Neural cell (in vitro differentiated cells): ENCODE results near the gene DSG4. TPM values are rescaled to one million over a fixed set of nuclear protein-coding genes. Genes with fewer than 3 reads are reported as not detected.

Experiments used
- H2AFZ ChIP-seq: fragments of 200-600, 300-800 bp; sonication (generic), shearing (Covaris generic); 2 replicates; pipeline ENCODE4 v1.6.0; 2014; ENCODE audit warnings: low read depth, mild to moderate bottlenecking, antibody characterized with exemption, low read length, moderate library complexity
- H3F3A ChIP-seq: fragments of 200-600 bp; shearing (Covaris generic); 2 replicates; pipeline ENCODE4 v1.6.1; 2016; ENCODE audit warnings: mild to moderate bottlenecking, moderate library complexity, mixed read lengths, antibody characterized with exemption, low read length; ENCODE audit not compliant: insufficient read depth, poor library complexity, severe bottlenecking
- H3K27ac ChIP-seq: fragments of 200-600, 300-800 bp; sonication (generic), shearing (Covaris generic); 2 replicates; pipeline ENCODE4 v1.5.1; 2014; ENCODE audit warnings: mild to moderate bottlenecking, low read length, moderate library complexity
- H3K27me3 ChIP-seq: fragments of 300-800, 200-600 bp; sonication (generic), shearing (Covaris generic); 2 replicates; pipeline ENCODE4 v1.6.0; 2014; ENCODE audit warnings: mild to moderate bottlenecking, low read depth, low read length, moderate library complexity; ENCODE audit not compliant: insufficient read depth
- H3K36me3 ChIP-seq: fragments of 300-800, 200-600 bp; sonication (generic), shearing (Covaris generic); 2 replicates; pipeline ENCODE4 v1.5.1; 2014; ENCODE audit warnings: mild to moderate bottlenecking, antibody characterized with exemption, low read length, moderate library complexity; ENCODE audit not compliant: insufficient read depth
- H3K4me2 ChIP-seq: fragments of 300-800, 200-600 bp; sonication (generic), shearing (Covaris generic); 2 replicates; pipeline ENCODE4 v1.6.0; 2014; ENCODE audit warnings: mild to moderate bottlenecking, low read length
- H3K4me3 ChIP-seq: fragments of 300-800, 200-600 bp; sonication (generic), shearing (Covaris generic); 2 replicates; pipeline ENCODE4 v1.5.1; 2014; ENCODE audit warnings: mild to moderate bottlenecking, low read length, moderate library complexity
- H3K79me2 ChIP-seq: fragments of 200-600 bp; shearing (Covaris generic); replicated peaks from 2 replicates; pipeline ENCODE4 v1.6.0; 2014; ENCODE audit warnings: mild to moderate bottlenecking, low read length, moderate library complexity; ENCODE audit not compliant: insufficient read depth
- H3K9ac ChIP-seq: fragments of 300-800, 200-600 bp; sonication (generic), shearing (Covaris generic); 2 replicates; pipeline ENCODE4 v1.6.1; 2016; ENCODE audit warnings: mild to moderate bottlenecking, low read length, mixed read lengths
- H3K9me2 ChIP-seq: fragments of 200-600 bp; shearing (Covaris generic); 2 replicates; pipeline ENCODE4 v1.6.1; 2016; ENCODE audit warnings: mild to moderate bottlenecking, low read length, mixed read lengths; ENCODE audit not compliant: insufficient read depth
- H3K9me3 ChIP-seq: fragments of 200-600, 300-800 bp; sonication (generic), shearing (Covaris generic); 2 replicates; pipeline ENCODE4 v1.6.1; 2016; ENCODE audit warnings: mild to moderate bottlenecking, mixed run types, low read length, moderate library complexity, mixed read lengths
- H4K20me1 ChIP-seq: fragments of 200-600 bp; shearing (Covaris generic); 2 replicates; pipeline ENCODE4 v1.6.1; 2016; ENCODE audit warnings: mild to moderate bottlenecking, mixed run types; ENCODE audit not compliant: insufficient read depth
- EP300 ChIP-seq: fragments of 450-650 bp; conservative IDR thresholded peaks from 2 replicates; pipeline ENCODE4 v1.6.1; 2014; ENCODE audit warnings: antibody characterized with exemption, mild to moderate bottlenecking, moderate library complexity; ENCODE audit not compliant: poor library complexity, severe bottlenecking
- EZH2 ChIP-seq: fragments of 200-600, 300-800 bp; shearing (Covaris generic), sonication (generic); IDR thresholded peaks from 2 replicates; pipeline ENCODE4 v1.6.1; 2014; ENCODE audit warnings: antibody characterized with exemption, low read length, borderline replicate concordance, mild to moderate bottlenecking; ENCODE audit not compliant: insufficient read depth, poor library complexity, severe bottlenecking
- MXI1 ChIP-seq: fragments of 450-650 bp; conservative IDR thresholded peaks from 2 replicates; pipeline ENCODE4 v1.6.1; 2014; ENCODE audit warnings: antibody characterized with exemption, mild to moderate bottlenecking; ENCODE audit not compliant: poor library complexity, severe bottlenecking
- POLR2AphosphoS5 ChIP-seq: IDR thresholded peaks from 2 replicates; pipeline ENCODE4 v1.6.1; 2012
- RAD21 ChIP-seq: fragments of 450-650 bp; conservative IDR thresholded peaks from 2 replicates; pipeline ENCODE4 v1.6.1; 2014; ENCODE audit warnings: antibody characterized with exemption, mild to moderate bottlenecking, moderate library complexity
- SMC3 ChIP-seq: fragments of 450-650 bp; conservative IDR thresholded peaks from 2 replicates; pipeline ENCODE4 v1.6.1; 2014; ENCODE audit warnings: antibody characterized with exemption, mild to moderate bottlenecking, moderate library complexity; ENCODE audit not compliant: poor library complexity
- TAF1 ChIP-seq: IDR thresholded peaks from 2 replicates; pipeline ENCODE4 v1.6.1; 2012; ENCODE audit warnings: low read depth
- polyA plus RNA-seq: library from polyadenylated mRNA; depleted of rRNA; stranded (reverse); fragments of >200 nt; gene quantifications from 2 replicates; pipeline ENCODE4 v1.2.3, GENCODE V29; 2014
- TF ChIP-seq, protein P1 (sequence below): fragments of 450-650 bp; IDR thresholded peaks from 2 replicates; pipeline ENCODE4 v1.5.1; 2014; ENCODE audit warnings: antibody characterized with exemption, mild to moderate bottlenecking, moderate library complexity; ENCODE audit not compliant: poor library complexity, severe bottlenecking
- TF ChIP-seq, protein P2 (sequence below): IDR thresholded peaks from 2 replicates; pipeline ENCODE4 v1.6.1; 2012; ENCODE audit warnings: borderline replicate concordance

The DSG4 gene
- polyA plus RNA-seq, 1 donor from 2014 or later, result not detected

- Histone ChIP-seq H3K27ac (no peak overlapping the region), H3K9ac (no peak overlapping the region), H3K4me3 (no peak overlapping the region), H3K36me3 (no peaks in the 10 kb centered on the region), H3K79me2 (no peaks in the 10 kb centered on the region), H3K4me2 (no peak overlapping the region), H3K9me2 (no peaks in the 10 kb centered on the region), H3K9me3 (no peaks in the 10 kb centered on the region), H2AFZ (no peak overlapping the region), H3F3A (no peaks in the 10 kb centered on the region), H4K20me1 (no peaks in the 10 kb centered on the region), H3K27me3 (no peaks in the 10 kb centered on the region)
- TF ChIP-seq TAF1, result no peak
- no peak for TF ChIP-seq EP300
- TF ChIP-seq, protein P1, sequence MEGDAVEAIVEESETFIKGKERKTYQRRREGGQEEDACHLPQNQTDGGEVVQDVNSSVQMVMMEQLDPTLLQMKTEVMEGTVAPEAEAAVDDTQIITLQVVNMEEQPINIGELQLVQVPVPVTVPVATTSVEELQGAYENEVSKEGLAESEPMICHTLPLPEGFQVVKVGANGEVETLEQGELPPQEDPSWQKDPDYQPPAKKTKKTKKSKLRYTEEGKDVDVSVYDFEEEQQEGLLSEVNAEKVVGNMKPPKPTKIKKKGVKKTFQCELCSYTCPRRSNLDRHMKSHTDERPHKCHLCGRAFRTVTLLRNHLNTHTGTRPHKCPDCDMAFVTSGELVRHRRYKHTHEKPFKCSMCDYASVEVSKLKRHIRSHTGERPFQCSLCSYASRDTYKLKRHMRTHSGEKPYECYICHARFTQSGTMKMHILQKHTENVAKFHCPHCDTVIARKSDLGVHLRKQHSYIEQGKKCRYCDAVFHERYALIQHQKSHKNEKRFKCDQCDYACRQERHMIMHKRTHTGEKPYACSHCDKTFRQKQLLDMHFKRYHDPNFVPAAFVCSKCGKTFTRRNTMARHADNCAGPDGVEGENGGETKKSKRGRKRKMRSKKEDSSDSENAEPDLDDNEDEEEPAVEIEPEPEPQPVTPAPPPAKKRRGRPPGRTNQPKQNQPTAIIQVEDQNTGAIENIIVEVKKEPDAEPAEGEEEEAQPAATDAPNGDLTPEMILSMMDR, result no peak
- TF ChIP-seq, protein P2, sequence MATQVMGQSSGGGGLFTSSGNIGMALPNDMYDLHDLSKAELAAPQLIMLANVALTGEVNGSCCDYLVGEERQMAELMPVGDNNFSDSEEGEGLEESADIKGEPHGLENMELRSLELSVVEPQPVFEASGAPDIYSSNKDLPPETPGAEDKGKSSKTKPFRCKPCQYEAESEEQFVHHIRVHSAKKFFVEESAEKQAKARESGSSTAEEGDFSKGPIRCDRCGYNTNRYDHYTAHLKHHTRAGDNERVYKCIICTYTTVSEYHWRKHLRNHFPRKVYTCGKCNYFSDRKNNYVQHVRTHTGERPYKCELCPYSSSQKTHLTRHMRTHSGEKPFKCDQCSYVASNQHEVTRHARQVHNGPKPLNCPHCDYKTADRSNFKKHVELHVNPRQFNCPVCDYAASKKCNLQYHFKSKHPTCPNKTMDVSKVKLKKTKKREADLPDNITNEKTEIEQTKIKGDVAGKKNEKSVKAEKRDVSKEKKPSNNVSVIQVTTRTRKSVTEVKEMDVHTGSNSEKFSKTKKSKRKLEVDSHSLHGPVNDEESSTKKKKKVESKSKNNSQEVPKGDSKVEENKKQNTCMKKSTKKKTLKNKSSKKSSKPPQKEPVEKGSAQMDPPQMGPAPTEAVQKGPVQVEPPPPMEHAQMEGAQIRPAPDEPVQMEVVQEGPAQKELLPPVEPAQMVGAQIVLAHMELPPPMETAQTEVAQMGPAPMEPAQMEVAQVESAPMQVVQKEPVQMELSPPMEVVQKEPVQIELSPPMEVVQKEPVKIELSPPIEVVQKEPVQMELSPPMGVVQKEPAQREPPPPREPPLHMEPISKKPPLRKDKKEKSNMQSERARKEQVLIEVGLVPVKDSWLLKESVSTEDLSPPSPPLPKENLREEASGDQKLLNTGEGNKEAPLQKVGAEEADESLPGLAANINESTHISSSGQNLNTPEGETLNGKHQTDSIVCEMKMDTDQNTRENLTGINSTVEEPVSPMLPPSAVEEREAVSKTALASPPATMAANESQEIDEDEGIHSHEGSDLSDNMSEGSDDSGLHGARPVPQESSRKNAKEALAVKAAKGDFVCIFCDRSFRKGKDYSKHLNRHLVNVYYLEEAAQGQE, result no peak
- TF ChIP-seq EZH2, result no peak
- TF ChIP-seq POLR2AphosphoS5, result no peak
- TF ChIP-seq RAD21, result no peak
- no peak for TF ChIP-seq MXI1
- TF ChIP-seq SMC3, result no peak
Observed at GRCh38 chr18:31402026-31402373, 25.4 kb downstream of the DSG4 start.

- no peaks in the 10 kb centered on the region for H3K36me3 ChIP-seq
- no peak overlapping the region for H3K4me3 ChIP-seq
- H3K79me2 ChIP-seq, result no peaks in the 10 kb centered on the region
- H3K27ac ChIP-seq, result no peak overlapping the region
- H3K9ac ChIP-seq, result no peak overlapping the region
- no peak overlapping the region for H2AFZ ChIP-seq
- H3K9me2 ChIP-seq, result no peaks in the 10 kb centered on the region
- H3F3A ChIP-seq, result no peaks in the 10 kb centered on the region
- H3K27me3 ChIP-seq, result no peaks in the 10 kb centered on the region
- no peak overlapping the region for H3K4me2 ChIP-seq
- no peaks in the 10 kb centered on the region for H4K20me1 ChIP-seq
- TF ChIP-seq EZH2 (no peak), MXI1 (no peak), RAD21 (no peak), SMC3 (no peak), EP300 (no peak), TAF1 (no peak), POLR2AphosphoS5 (no peak)
- TF ChIP-seq, protein P2, result no peak
- TF ChIP-seq, protein P1, result no peak
- no peaks in the 10 kb centered on the region for H3K9me3 ChIP-seq
Observed at GRCh38 chr18:31403409-31403808, 26.8 kb downstream of the DSG4 start.
